ENCODE data around the gene ROBO1. TPM values are rescaled to one million over a fixed set of nuclear protein-coding genes. Genes with fewer than 3 reads are reported as not detected.

ROBO1 gene
- total RNA-seq, 2 experiments from 2014 or later = not detected

- CTCF ChIA-PET = no interaction called here
Observed at GRCh38 chr3:79461129-79461792, 306.5 kb downstream of the ROBO1 start.

GRCh38 chr3:79453600-79453999 is 314.2 kb downstream of the ROBO1 start:
- Mint-ChIP-seq H3K4me3 (no peak overlapping the region), H3K4me1 (no peaks in the 10 kb centered on the region), H3K27ac (no peak overlapping the region), H3K9me3 (peaks cover 8% of the 10 kb centered on the region), H3K27me3 (no peaks in the 10 kb centered on the region), H3K36me3 (ENCODE audit: low read depth) (no peaks in the 10 kb centered on the region)
- CTCF ChIA-PET = no interaction called here
- no peak for DNase-seq
- POLR2A ChIA-PET = no interaction called here

More at GRCh38 chr3:79461129-79461792, 306.5 kb downstream of the ROBO1 start:
- no peaks in the 10 kb centered on the region for H3K27me3 Mint-ChIP-seq
- no peaks in the 10 kb centered on the region for H3K4me1 Mint-ChIP-seq
- POLR2A ChIA-PET = no interaction called here
- H3K4me3 Mint-ChIP-seq = no peak overlapping the region
- H3K27ac Mint-ChIP-seq = no peak overlapping the region
- DNase-seq = no peak
- peaks cover 7% of the 10 kb centered on the region for H3K9me3 Mint-ChIP-seq
- H3K36me3 Mint-ChIP-seq (ENCODE audit: low read depth) = no peaks in the 10 kb centered on the region

- H3K9me3 Mint-ChIP-seq = peaks cover 7% of the 10 kb centered on the region
- POLR2A ChIA-PET = no interaction called here
- H3K27me3 Mint-ChIP-seq = no peaks in the 10 kb centered on the region
- H3K36me3 Mint-ChIP-seq (ENCODE audit: low read depth) = no peaks in the 10 kb centered on the region
- no peaks in the 10 kb centered on the region for H3K4me1 Mint-ChIP-seq
- H3K27ac Mint-ChIP-seq = no peak overlapping the region
- no peak overlapping the region for H3K4me3 Mint-ChIP-seq
- DNase-seq = no peak
- CTCF ChIA-PET = no interaction called here
Observed at GRCh38 chr3:79436387-79436786, 331.4 kb downstream of the ROBO1 start.

GRCh38 chr3:79427081-79427480 is 340.7 kb downstream of the ROBO1 start:
- ChIA-PET CTCF (no interaction called here), POLR2A (no interaction called here)
- no peak overlapping the region for H3K27ac Mint-ChIP-seq
- no peaks in the 10 kb centered on the region for H3K27me3 Mint-ChIP-seq
- H3K4me3 Mint-ChIP-seq = no peak overlapping the region
- H3K4me1 Mint-ChIP-seq = no peaks in the 10 kb centered on the region
- H3K9me3 Mint-ChIP-seq = peaks cover 6% of the 10 kb centered on the region
- no peak for DNase-seq
- H3K36me3 Mint-ChIP-seq (ENCODE audit: low read depth) = no peaks in the 10 kb centered on the region

GRCh38 chr3:79424811-79425210 is 343.0 kb downstream of the ROBO1 start:
- Mint-ChIP-seq H3K9me3 (peaks cover 8% of the 10 kb centered on the region), H3K36me3 (ENCODE audit: low read depth) (no peaks in the 10 kb centered on the region), H3K4me1 (no peaks in the 10 kb centered on the region), H3K27me3 (no peaks in the 10 kb centered on the region), H3K4me3 (no peak overlapping the region), H3K27ac (no peak overlapping the region)
- DNase-seq = no peak
- CTCF ChIA-PET = no interaction called here
- POLR2A ChIA-PET = no interaction called here

GRCh38 chr3:79423417-79423816 is 344.4 kb downstream of the ROBO1 start:
- Mint-ChIP-seq H3K36me3 (ENCODE audit: low read depth) (no peaks in the 10 kb centered on the region), H3K4me3 (no peak overlapping the region), H3K27me3 (no peaks in the 10 kb centered on the region), H3K4me1 (no peaks in the 10 kb centered on the region), H3K27ac (no peak overlapping the region), H3K9me3 (peaks cover 11% of the 10 kb centered on the region)
- POLR2A ChIA-PET = no interaction called here
- CTCF ChIA-PET = no interaction called here
- DNase-seq = no peak

GRCh38 chr3:79421273-79421672 is 346.5 kb downstream of the ROBO1 start:
- H3K27ac Mint-ChIP-seq = no peak overlapping the region

GRCh38 chr3:79418855-79419621 is 348.8 kb downstream of the ROBO1 start:
- DNase-seq = no peak
- Mint-ChIP-seq H3K36me3 (ENCODE audit: low read depth) (no peaks in the 10 kb centered on the region), H3K27ac (no peak overlapping the region), H3K4me1 (no peaks in the 10 kb centered on the region), H3K4me3 (no peak overlapping the region), H3K9me3 (peaks cover 15% of the 10 kb centered on the region), H3K27me3 (no peaks in the 10 kb centered on the region)
- ChIA-PET POLR2A (no interaction called here), CTCF (no interaction called here)

More at GRCh38 chr3:79421273-79421672, 346.5 kb downstream of the ROBO1 start:
- Mint-ChIP-seq H3K4me3 (no peak overlapping the region), H3K36me3 (ENCODE audit: low read depth) (no peaks in the 10 kb centered on the region), H3K9me3 (peaks cover 11% of the 10 kb centered on the region), H3K27me3 (no peaks in the 10 kb centered on the region), H3K4me1 (no peaks in the 10 kb centered on the region)
- DNase-seq = no peak
- POLR2A ChIA-PET = no interaction called here
- CTCF ChIA-PET = no interaction called here

- Mint-ChIP-seq H3K36me3 (ENCODE audit: low read depth) (no peaks in the 10 kb centered on the region), H3K27ac (no peak overlapping the region), H3K4me3 (no peak overlapping the region), H3K9me3 (peaks cover 9% of the 10 kb centered on the region), H3K27me3 (no peaks in the 10 kb centered on the region), H3K4me1 (no peaks in the 10 kb centered on the region)
- no peak for DNase-seq
- ChIA-PET CTCF (no interaction called here), POLR2A (no interaction called here)
Observed at GRCh38 chr3:79415356-79415755, 352.4 kb downstream of the ROBO1 start.

- Mint-ChIP-seq H3K4me3 (no peak overlapping the region), H3K27me3 (no peaks in the 10 kb centered on the region), H3K9me3 (peaks cover 9% of the 10 kb centered on the region), H3K36me3 (ENCODE audit: low read depth) (no peaks in the 10 kb centered on the region), H3K4me1 (no peaks in the 10 kb centered on the region), H3K27ac (no peak overlapping the region)
- ChIA-PET CTCF (no interaction called here), POLR2A (no interaction called here)
- no peak for DNase-seq
Observed at GRCh38 chr3:79414806-79415205, 353.0 kb downstream of the ROBO1 start.

- ChIA-PET POLR2A (no interaction called here), CTCF (no interaction called here)
- DNase-seq = no peak
- H3K4me3 Mint-ChIP-seq = no peak overlapping the region
- no peaks in the 10 kb centered on the region for H3K4me1 Mint-ChIP-seq
- H3K9me3 Mint-ChIP-seq = peaks cover 9% of the 10 kb centered on the region
- no peaks in the 10 kb centered on the region for H3K36me3 Mint-ChIP-seq (ENCODE audit: low read depth)
- no peaks in the 10 kb centered on the region for H3K27me3 Mint-ChIP-seq
- no peak overlapping the region for H3K27ac Mint-ChIP-seq
Observed at GRCh38 chr3:79414035-79414434, 353.8 kb downstream of the ROBO1 start.

- peaks cover 6% of the 10 kb centered on the region for H3K9me3 Mint-ChIP-seq
- ChIA-PET CTCF (no interaction called here), POLR2A (no interaction called here)
- H3K4me1 Mint-ChIP-seq = no peaks in the 10 kb centered on the region
- no peak overlapping the region for H3K27ac Mint-ChIP-seq
- no peaks in the 10 kb centered on the region for H3K27me3 Mint-ChIP-seq
- no peaks in the 10 kb centered on the region for H3K36me3 Mint-ChIP-seq (ENCODE audit: low read depth)
- DNase-seq = no peak
- H3K4me3 Mint-ChIP-seq = no peak overlapping the region
Observed at GRCh38 chr3:79412537-79412936, 355.3 kb downstream of the ROBO1 start.

- H3K9me3 Mint-ChIP-seq = peaks cover 6% of the 10 kb centered on the region
- no peak overlapping the region for H3K4me3 Mint-ChIP-seq
- no peaks in the 10 kb centered on the region for H3K36me3 Mint-ChIP-seq (ENCODE audit: low read depth)
- DNase-seq = no peak
- ChIA-PET CTCF (no interaction called here), POLR2A (no interaction called here)
- no peaks in the 10 kb centered on the region for H3K27me3 Mint-ChIP-seq
- no peaks in the 10 kb centered on the region for H3K4me1 Mint-ChIP-seq
- H3K27ac Mint-ChIP-seq = no peak overlapping the region
Observed at GRCh38 chr3:79410617-79411016, 357.2 kb downstream of the ROBO1 start.

- Mint-ChIP-seq H3K9me3 (peaks cover 2% of the 10 kb centered on the region), H3K4me1 (no peaks in the 10 kb centered on the region), H3K36me3 (ENCODE audit: low read depth) (no peaks in the 10 kb centered on the region), H3K27me3 (no peaks in the 10 kb centered on the region), H3K27ac (no peak overlapping the region), H3K4me3 (no peak overlapping the region)
- DNase-seq = no peak
- CTCF ChIA-PET = no interaction called here
- POLR2A ChIA-PET = no interaction called here
Observed at GRCh38 chr3:79410136-79410535, 357.7 kb downstream of the ROBO1 start.

Measured in activated CD4-positive, alpha-beta memory T cell treated with anti-CD3 and anti-CD28 coated beads, Interleukin-2, amount 10 ng/mL, durations not matched to agents 7 days and 5 days (primary cell).